PC-3 (cell line): ENCODE data around the gene ADCK2. TPM values are rescaled to one million over a fixed set of nuclear protein-coding genes. Genes with fewer than 3 reads are reported as not detected.

Experiments
- ATAC-seq: fragments of 200-7000 bp; cut with Tn5 transposase; 2 replicates; pipeline ENCODE4 v1.9.1; 2020; ENCODE audit warnings: mild to moderate bottlenecking, moderate library complexity
- BruUV-seq: library from RNA; stranded (reverse); fragments of 400-500 nt; replicated peaks from 2 replicates; lab custom pipeline; 2021; lab: Mats Ljungman, UMichigan
- CTCF ChIA-PET: fragments of 300-600 bp; sonication (Branson Sonifier 250); formaldehyde crosslinking; loops from one replicate; lab custom pipeline; 2022; ENCODE audit warnings: antibody characterized with exemption; lab: Charles Lee
- POLR2A ChIA-PET: fragments of 300-600 bp; sonication (Branson Sonifier 250); formaldehyde crosslinking; loops from one replicate; lab custom pipeline; 2022; ENCODE audit warnings: antibody characterized with exemption; ENCODE audit not compliant: unreplicated experiment; lab: Charles Lee
- DNase-seq: peaks from one replicate; pipeline ENCODE4 v3.0.0-alpha.2; 2015
- H2AFZ ChIP-seq: fragments of 300-600 bp; sonication (generic); 2 replicates; pipeline ENCODE4 v1.6.0; 2016; ENCODE audit warnings: antibody characterized with exemption, low read length
- H3F3A ChIP-seq: fragments of 300-600 bp; sonication (generic); one replicate; pipeline ENCODE4 v1.6.0; 2017; ENCODE audit warnings: antibody characterized with exemption, low read length, control low read depth, mild to moderate bottlenecking; ENCODE audit not compliant: unreplicated experiment
- H3K27ac ChIP-seq: fragments of 300-600 bp; sonication (generic); 2 replicates; pipeline ENCODE4 v1.5.1; 2016; ENCODE audit warnings: mild to moderate bottlenecking, low read length
- H3K27me3 ChIP-seq: fragments of 300-600 bp; sonication (generic); 2 replicates; pipeline ENCODE4 v1.6.1; 2016; ENCODE audit warnings: low read length, mixed read lengths
- H3K36me3 ChIP-seq: fragments of 300-600 bp; sonication (generic); 2 replicates; pipeline ENCODE4 v1.6.1; 2016; ENCODE audit warnings: low read depth, mixed run types, low read length, mixed read lengths
- H3K4me1 ChIP-seq: fragments of 300-600 bp; sonication (generic); 2 replicates; pipeline ENCODE4 v1.5.1; 2016; ENCODE audit warnings: low read length; ENCODE audit not compliant: insufficient read depth
- H3K4me2 ChIP-seq: fragments of 300-600 bp; sonication (generic); 2 replicates; pipeline ENCODE4 v1.6.0; 2016; ENCODE audit warnings: low read length
- H3K4me3 ChIP-seq: fragments of 300-600 bp; sonication (generic); 2 replicates; pipeline ENCODE4 v1.5.1; 2016; ENCODE audit warnings: mild to moderate bottlenecking, low read length, mixed read lengths
- H3K79me2 ChIP-seq: fragments of 300-600 bp; sonication (generic); 2 replicates; pipeline ENCODE4 v1.6.1; 2017; ENCODE audit warnings: low read length, mixed read lengths
- H3K9ac ChIP-seq: fragments of 300-600 bp; sonication (generic); 2 replicates; pipeline ENCODE4 v1.6.0; 2016; ENCODE audit warnings: mild to moderate bottlenecking, low read length
- H3K9me2 ChIP-seq: fragments of 300-600 bp; sonication (generic); replicated peaks from 2 replicates; pipeline ENCODE4 v1.6.1; 2016; ENCODE audit warnings: mixed run types, low read length, mixed read lengths
- H3K9me3 ChIP-seq: fragments of 300-600 bp; sonication (generic); 2 replicates; pipeline ENCODE4 v1.6.1; 2016; ENCODE audit warnings: low read length, mixed read lengths
- H4K20me1 ChIP-seq: fragments of 300-600 bp; sonication (generic); 2 replicates; pipeline ENCODE4 v1.6.1; 2016; ENCODE audit warnings: low read length, mixed read lengths
- CTCF ChIP-seq: fragments of 300-600 bp; sonication (generic); conservative IDR thresholded peaks from 2 replicates; pipeline ENCODE4 v1.5.1; 2017; ENCODE audit warnings: antibody characterized with exemption, low read depth, mild to moderate bottlenecking, low read length
- EZH2 ChIP-seq: fragments of 300-600 bp; sonication (generic); IDR thresholded peaks from one replicate; pipeline ENCODE4 v1.6.1; 2017; ENCODE audit warnings: antibody characterized with exemption, mild to moderate bottlenecking, low read length; ENCODE audit not compliant: unreplicated experiment
- EZH2phosphoT487 ChIP-seq: fragments of 300-600 bp; sonication (generic); IDR thresholded peaks from 2 replicates; pipeline ENCODE4 v1.6.1; 2018; ENCODE audit warnings: mild to moderate bottlenecking, antibody characterized with exemption, low read length, borderline replicate concordance
- intact Hi-C: fragments of 100-400 bp; cut with micrococcal nuclease; formaldehyde crosslinking; loops from 2 replicates; pipeline ENCODE4 v1.9.0; 2023
- total RNA-seq: library from RNA; depleted of rRNA; stranded (reverse); fragments of >200 nt; gene quantifications from 2 replicates; pipeline ENCODE4 v1.2.3, GENCODE V29; 2014

ADCK2 gene
- total RNA-seq, 1 experiment from 2014 or later, result 29.4 TPM

DNA sequence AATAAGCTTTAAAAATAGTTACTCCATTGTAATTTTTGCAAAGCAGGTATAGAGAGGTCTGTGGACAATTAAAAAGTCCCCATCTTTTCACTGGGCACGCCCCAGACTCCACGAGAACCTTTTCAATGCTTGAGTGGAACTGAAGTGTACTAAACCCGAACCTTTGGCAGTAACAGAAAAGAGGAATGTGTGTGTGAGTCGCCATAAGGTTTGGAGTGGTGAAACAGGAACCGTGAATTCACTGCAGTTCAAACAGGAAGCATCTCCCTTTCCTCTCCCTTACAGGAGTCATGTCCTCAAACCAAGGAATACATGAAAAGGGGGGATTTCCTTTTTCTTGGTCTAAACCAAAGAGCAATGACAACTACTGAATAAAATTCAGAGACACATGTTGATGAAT, 47.0 kb downstream of the ADCK2 start:
- no peak for TF ChIP-seq EZH2phosphoT487
- TF ChIP-seq CTCF, result no peak
- no peak for TF ChIP-seq EZH2
- Histone ChIP-seq H4K20me1 (no peaks in the 10 kb centered on the region), H3F3A (no peaks in the 10 kb centered on the region), H3K27ac (no peak overlapping the region), H3K4me1 (peaks cover 9% of the 10 kb centered on the region), H3K79me2 (no peaks in the 10 kb centered on the region), H3K9me3 (no peaks in the 10 kb centered on the region), H3K36me3 (no peaks in the 10 kb centered on the region), H3K27me3 (no peaks in the 10 kb centered on the region), H3K4me2 (no peak overlapping the region), H3K9ac (no peak overlapping the region), H3K4me3 (no peak overlapping the region), H3K9me2 (no peaks in the 10 kb centered on the region), H2AFZ (no peak overlapping the region)
- ATAC-seq, result peak; percentile 78
- ChIA-PET POLR2A (no interaction called here), CTCF (no interaction called here)
- BruUV-seq, result no TSS peak
- intact Hi-C loops, result no loop called here
- peak; percentile 44 for DNase-seq

DNA sequence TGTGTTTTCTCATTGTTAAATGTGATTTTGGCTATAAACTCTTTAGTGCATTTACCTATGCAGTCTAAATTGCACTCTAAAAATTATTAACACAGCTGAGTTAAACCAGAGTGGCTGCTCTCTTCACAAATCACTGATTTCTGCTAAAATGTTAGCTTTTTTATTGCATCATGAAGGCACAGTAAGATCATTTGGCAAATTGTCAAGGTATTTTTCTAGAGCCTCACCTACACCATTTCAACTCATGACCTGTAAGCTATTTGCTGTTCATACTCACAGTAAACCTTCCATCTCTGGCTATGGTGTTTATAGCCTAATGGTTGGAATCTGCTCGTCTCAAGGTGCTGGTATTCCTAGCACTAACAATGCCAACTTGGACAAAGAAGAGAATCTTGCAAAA, 49.5 kb downstream of the ADCK2 start:
- Histone ChIP-seq H3K9ac (no peak overlapping the region), H3K9me2 (no peaks in the 10 kb centered on the region), H4K20me1 (no peaks in the 10 kb centered on the region), H3F3A (no peaks in the 10 kb centered on the region), H3K4me1 (peaks cover 9% of the 10 kb centered on the region), H3K79me2 (no peaks in the 10 kb centered on the region), H2AFZ (no peak overlapping the region), H3K4me3 (no peak overlapping the region), H3K9me3 (no peaks in the 10 kb centered on the region), H3K36me3 (no peaks in the 10 kb centered on the region), H3K27me3 (no peaks in the 10 kb centered on the region), H3K4me2 (no peak overlapping the region), H3K27ac (no peak overlapping the region)
- POLR2A ChIA-PET, result no interaction called here
- DNase-seq, result no peak
- intact Hi-C loops, result no loop called here
- TF ChIP-seq EZH2phosphoT487, result no peak
- TF ChIP-seq EZH2, result no peak
- TF ChIP-seq CTCF, result no peak
- CTCF ChIA-PET, result no interaction called here
- no peak for ATAC-seq
- no TSS peak for BruUV-seq

GRCh38 chr7:140723006-140723405, 50.3 kb downstream of the ADCK2 start:
- ATAC-seq, result no peak
- Histone ChIP-seq H3K79me2 (no peaks in the 10 kb centered on the region), H3K4me3 (no peak overlapping the region), H4K20me1 (no peaks in the 10 kb centered on the region), H3K9me3 (no peaks in the 10 kb centered on the region), H3K9ac (no peak overlapping the region), H3K27ac (no peak overlapping the region), H3K36me3 (no peaks in the 10 kb centered on the region), H3K27me3 (no peaks in the 10 kb centered on the region), H3K4me2 (no peak overlapping the region), H3K9me2 (no peaks in the 10 kb centered on the region), H2AFZ (no peak overlapping the region), H3K4me1 (peaks cover 9% of the 10 kb centered on the region), H3F3A (no peaks in the 10 kb centered on the region)
- intact Hi-C loops, result no loop called here
- DNase-seq, result no peak
- TF ChIP-seq CTCF (no peak), EZH2 (no peak), EZH2phosphoT487 (no peak)
- ChIA-PET POLR2A (no interaction called here), CTCF (no interaction called here)
- no TSS peak for BruUV-seq
